Loucy (cell line): ENCODE data around the gene BRIX1.
A peak's percentile ranks its signal among the peaks of the same experiment; 100 is the strongest.

Experiments
- H2AFZ ChIP-seq: fragments of 200-600 bp; sonication (generic); 2 replicates; pipeline ENCODE4 v1.6.0; 2016; ENCODE audit warnings: antibody characterized with exemption, mild to moderate bottlenecking, low read length, moderate library complexity
- H3F3A ChIP-seq: fragments of 200-600 bp; 2 replicates; pipeline ENCODE4 v1.6.0; 2016; ENCODE audit warnings: antibody characterized with exemption, low read depth, mild to moderate bottlenecking
- H3K27me3 ChIP-seq: fragments of 200-600 bp; sonication (generic); 2 replicates; pipeline ENCODE4 v1.6.1; 2014; ENCODE audit warnings: low read length, mild to moderate bottlenecking; ENCODE audit not compliant: insufficient read depth, poor library complexity, severe bottlenecking
- H3K36me3 ChIP-seq: fragments of 200-600 bp; sonication (generic); 2 replicates; pipeline ENCODE4 v1.6.1; 2016; ENCODE audit warnings: low read length; ENCODE audit not compliant: insufficient read depth
- H3K4me1 ChIP-seq: fragments of 200-600 bp; sonication (generic); 2 replicates; pipeline ENCODE4 v1.5.1; 2014; ENCODE audit warnings: low read length, mild to moderate bottlenecking; ENCODE audit not compliant: insufficient read depth, poor library complexity, severe bottlenecking
- H3K4me2 ChIP-seq: fragments of 200-600 bp; sonication (generic); 2 replicates; pipeline ENCODE4 v1.6.0; 2014; ENCODE audit warnings: antibody characterized with exemption, low read length, low read depth, mild to moderate bottlenecking; ENCODE audit not compliant: poor library complexity, severe bottlenecking
- H3K4me3 ChIP-seq: fragments of 200-600 bp; sonication (generic); 2 replicates; pipeline ENCODE4 v1.5.1; 2014; ENCODE audit warnings: low read length, mild to moderate bottlenecking, mixed read lengths; ENCODE audit not compliant: poor library complexity, severe bottlenecking
- H3K79me2 ChIP-seq: fragments of 200-600 bp; sonication (generic); 2 replicates; pipeline ENCODE4 v1.6.1; 2014; ENCODE audit warnings: low read length; ENCODE audit not compliant: insufficient read depth
- H3K9ac ChIP-seq: fragments of 200-600 bp; sonication (generic); 2 replicates; pipeline ENCODE4 v1.6.0; 2014; ENCODE audit warnings: mild to moderate bottlenecking, low read depth, low read length, moderate library complexity; ENCODE audit not compliant: poor library complexity, severe bottlenecking
- H3K9me2 ChIP-seq: fragments of 200-600 bp; sonication (generic); replicated peaks from 2 replicates; pipeline ENCODE4 v1.6.1; 2016; ENCODE audit warnings: low read depth, low read length, mixed read lengths
- H3K9me3 ChIP-seq: fragments of 200-600 bp; sonication (generic); 2 replicates; pipeline ENCODE4 v1.6.1; 2014; ENCODE audit warnings: mild to moderate bottlenecking, antibody characterized with exemption, low read length, low read depth; ENCODE audit not compliant: insufficient read depth
- H4K20me1 ChIP-seq: fragments of 200-600 bp; sonication (generic); 2 replicates; pipeline ENCODE4 v1.6.0; 2014; ENCODE audit warnings: antibody characterized with exemption, low read length, mild to moderate bottlenecking; ENCODE audit not compliant: insufficient read depth, poor library complexity, severe bottlenecking
- CTCF ChIP-seq: fragments of 200-600 bp; sonication (generic); conservative IDR thresholded peaks from 2 replicates; pipeline ENCODE4 v1.5.1; 2014; ENCODE audit warnings: mild to moderate bottlenecking, antibody characterized with exemption, low read length
- EZH2phosphoT487 ChIP-seq: fragments of 200-600 bp; IDR thresholded peaks from 2 replicates; pipeline ENCODE4 v1.6.1; 2018; ENCODE audit warnings: antibody characterized with exemption, mild to moderate bottlenecking, moderate library complexity, borderline replicate concordance

The BRIX1 gene

GRCh38 chr5:34915139-34915855, at the start of gene BRIX1, which contains the start of gene RAD1:
TSS of gene BRIX1 (plus strand) at chr5:34915711. CDS start at chr5:34915739, 28 bp downstream.
TSS of gene RAD1 (minus strand) at chr5:34915504. CDS start at chr5:34914892, 612 bp downstream.
- Histone ChIP-seq H3K36me3 (peaks cover 24% of the 10 kb centered on the region), H4K20me1 (peaks cover 60% of the 10 kb centered on the region), H3K9me3 (no peaks in the 10 kb centered on the region), H3K4me3 (peak within 1 kb of the TSS; percentile 97), H3F3A (no peaks in the 10 kb centered on the region), H3K9me2 (no peaks in the 10 kb centered on the region), H3K9ac (peak within 1 kb of the TSS; percentile 91), H3K79me2 (peaks cover 93% of the 10 kb centered on the region), H2AFZ (peak within 1 kb of the TSS; percentile 93), H3K27me3 (no peaks in the 10 kb centered on the region), H3K4me1 (peaks cover 41% of the 10 kb centered on the region), H3K4me2 (peak within 1 kb of the TSS; percentile 99)
- TF ChIP-seq EZH2phosphoT487 (no peak), CTCF (no peak)

- no peak overlapping the region for H3K4me2 ChIP-seq
- no peaks in the 10 kb centered on the region for H3K36me3 ChIP-seq
- H3K79me2 ChIP-seq = no peaks in the 10 kb centered on the region
- H3K4me1 ChIP-seq = peaks cover 36% of the 10 kb centered on the region
- peak overlapping the region; percentile 37; the same call in 1 of the 2 replicates for H2AFZ ChIP-seq
- no peaks in the 10 kb centered on the region for H3F3A ChIP-seq
- H3K27me3 ChIP-seq = no peaks in the 10 kb centered on the region
- H3K9ac ChIP-seq = no peak overlapping the region
- H4K20me1 ChIP-seq = no peaks in the 10 kb centered on the region
- no peak for TF ChIP-seq EZH2phosphoT487
- TF ChIP-seq CTCF = no peak
- no peaks in the 10 kb centered on the region for H3K9me2 ChIP-seq
- H3K9me3 ChIP-seq = no peaks in the 10 kb centered on the region
- no peak overlapping the region for H3K4me3 ChIP-seq
These were observed 48.5 kb upstream of the BRIX1 start for GRCh38 chr5:34866989-34867471.

GRCh38 chr5:34867660-34868059, 47.9 kb upstream of the BRIX1 start:
- TF ChIP-seq EZH2phosphoT487 = no peak
- no peak for TF ChIP-seq CTCF
- no peaks in the 10 kb centered on the region for H3F3A ChIP-seq
- no peaks in the 10 kb centered on the region for H4K20me1 ChIP-seq
- no peaks in the 10 kb centered on the region for H3K9me3 ChIP-seq
- H3K4me3 ChIP-seq = no peak overlapping the region
- no peaks in the 10 kb centered on the region for H3K27me3 ChIP-seq
- no peaks in the 10 kb centered on the region for H3K79me2 ChIP-seq
- peaks cover 34% of the 10 kb centered on the region for H3K4me1 ChIP-seq
- H3K9ac ChIP-seq = no peak overlapping the region
- no peak overlapping the region for H2AFZ ChIP-seq
- no peaks in the 10 kb centered on the region for H3K36me3 ChIP-seq
- no peak overlapping the region for H3K4me2 ChIP-seq
- no peaks in the 10 kb centered on the region for H3K9me2 ChIP-seq
